Endodermal cell (in vitro differentiated cells): ENCODE data around the gene STXBP1. TPM values are rescaled to one million over a fixed set of nuclear protein-coding genes. Genes with fewer than 3 reads are reported as not detected.

Experiments used
- DNase-seq: peaks from one replicate; pipeline ENCODE4 v3.0.0-alpha.2; 2017
- H3K27ac ChIP-seq: 2 replicates; pipeline ENCODE4 v1.5.1; 2013; ENCODE audit warnings: mild to moderate bottlenecking, low read depth, low read length, moderate library complexity
- H3K27me3 ChIP-seq: 2 replicates; pipeline ENCODE4 v1.6.1; 2013; ENCODE audit warnings: mild to moderate bottlenecking, low read length, moderate library complexity; ENCODE audit not compliant: insufficient read depth, control insufficient read depth, poor library complexity, severe bottlenecking
- H3K36me3 ChIP-seq: 2 replicates; pipeline ENCODE4 v1.7.0; 2013; ENCODE audit warnings: mild to moderate bottlenecking, low read length, moderate library complexity; ENCODE audit not compliant: control insufficient read depth, insufficient read depth
- H3K4me1 ChIP-seq: one replicate; pipeline ENCODE4 v1.7.0; 2013; ENCODE audit warnings: low read length; ENCODE audit not compliant: control insufficient read depth, insufficient read depth
- H3K4me3 ChIP-seq: 2 replicates; pipeline ENCODE4 v1.5.1; 2013; ENCODE audit warnings: mild to moderate bottlenecking, low read length, moderate library complexity
- H3K9ac ChIP-seq: 2 replicates; pipeline ENCODE4 v1.6.1; 2013; ENCODE audit warnings: mild to moderate bottlenecking, low read length, moderate library complexity; ENCODE audit not compliant: poor library complexity, severe bottlenecking; ENCODE audit errors: extremely low read depth
- H3K9me3 ChIP-seq: 2 replicates; pipeline ENCODE4 v1.6.1; 2013; ENCODE audit warnings: mild to moderate bottlenecking, low read length, moderate library complexity; ENCODE audit not compliant: control insufficient read depth
- H3K27ac Mint-ChIP-seq: 2 replicates; pipeline ENCODE4 v1.8.0; 2020; ENCODE audit warnings: mixed read lengths
- H3K27me3 Mint-ChIP-seq: 2 replicates; pipeline ENCODE4 v1.8.0; 2021; ENCODE audit warnings: mild to moderate bottlenecking, mixed read lengths; ENCODE audit not compliant: insufficient read depth
- H3K36me3 Mint-ChIP-seq: 2 replicates; pipeline ENCODE4 v1.8.0; 2020; ENCODE audit warnings: low read depth, mixed read lengths
- H3K4me1 Mint-ChIP-seq: 2 replicates; pipeline ENCODE4 v1.8.0; 2020; ENCODE audit warnings: mixed read lengths
- H3K4me3 Mint-ChIP-seq: 2 replicates; pipeline ENCODE4 v1.8.0; 2020; ENCODE audit warnings: mild to moderate bottlenecking, moderate library complexity, mixed read lengths
- H3K9me3 Mint-ChIP-seq: 2 replicates; pipeline ENCODE4 v1.8.0; 2020; ENCODE audit warnings: mild to moderate bottlenecking, mixed read lengths
- CTCF ChIP-seq: fragments of 200-600 bp; sonication (generic); conservative IDR thresholded peaks from 2 replicates; pipeline ENCODE4 v1.5.0; 2021; ENCODE audit warnings: antibody characterized with exemption, mild to moderate bottlenecking
- WGBS, 2 experiments: methylation state at CpG; one replicate each; pipeline versions ENCODE4 v1.1.5 to v1.1.7; 2013; ENCODE audit warnings: missing lambda C conversion rate in 2 of 2, mixed read lengths in 1 of 2; ENCODE audit not compliant: insufficient coverage in 1 of 2, insufficient read length in 1 of 2; 5-methylcytosine and 5-hydroxymethylcytosine counted together
- total RNA-seq, 2 donors: library from RNA; stranded (reverse); fragmentation: NEBNext Ultra II Directional in 1 of 2; extraction: Animal tissue kit (Norgen Biotek cat#: 25700) in 1 of 2; gene quantifications; 2 replicates in 1 of 2; 3 replicates in 1 of 2; pipeline ENCODE4 v1.2.1, GENCODE V29; 2021

The STXBP1 gene
- total RNA-seq, 2 donors from 2014 or later = 27.8 to 46.8 TPM

- TF ChIP-seq CTCF = no peak
- no peaks in the 10 kb centered on the region for H3K27me3 ChIP-seq
- Mint-ChIP-seq H3K4me3 (no peak overlapping the region), H3K9me3 (no peaks in the 10 kb centered on the region), H3K4me1 (no peaks in the 10 kb centered on the region), H3K27me3 (no peaks in the 10 kb centered on the region), H3K27ac (no peak overlapping the region), H3K36me3 (peaks cover 45% of the 10 kb centered on the region)
- no peak overlapping the region for H3K4me3 ChIP-seq
- WGBS, 2 experiments = 88 to 89% methylated on average over 5 to 6 of the region's 6 CpGs
- no peak overlapping the region for H3K27ac ChIP-seq
- H3K4me1 ChIP-seq = no peaks in the 10 kb centered on the region
- H3K9ac ChIP-seq = no peak overlapping the region
- no peaks in the 10 kb centered on the region for H3K9me3 ChIP-seq
- no peak for DNase-seq
- no peaks in the 10 kb centered on the region for H3K36me3 ChIP-seq
These were observed 74.7 kb downstream of the STXBP1 start for GRCh38 chr9:127686461-127687393.

- no peaks in the 10 kb centered on the region for H3K27me3 Mint-ChIP-seq
- H3K4me3 Mint-ChIP-seq = no peak overlapping the region
- WGBS, 2 experiments = 94 to 97% methylated on average over 10 to 13 of the region's 13 CpGs
- Histone ChIP-seq H3K9ac (no peak overlapping the region), H3K27ac (no peak overlapping the region), H3K36me3 (no peaks in the 10 kb centered on the region), H3K27me3 (no peaks in the 10 kb centered on the region), H3K4me3 (no peak overlapping the region), H3K9me3 (no peaks in the 10 kb centered on the region), H3K4me1 (no peaks in the 10 kb centered on the region)
- no peak for TF ChIP-seq CTCF
- H3K4me1 Mint-ChIP-seq = no peaks in the 10 kb centered on the region
- H3K36me3 Mint-ChIP-seq = peaks cover 27% of the 10 kb centered on the region
- no peaks in the 10 kb centered on the region for H3K9me3 Mint-ChIP-seq
- H3K27ac Mint-ChIP-seq = no peak overlapping the region
- DNase-seq = no peak
These were observed 77.4 kb downstream of the STXBP1 start for GRCh38 chr9:127689329-127690000.

- Histone ChIP-seq H3K9me3 (no peaks in the 10 kb centered on the region), H3K9ac (no peak overlapping the region), H3K4me3 (no peak overlapping the region), H3K27ac (no peak overlapping the region), H3K36me3 (no peaks in the 10 kb centered on the region), H3K27me3 (no peaks in the 10 kb centered on the region), H3K4me1 (no peaks in the 10 kb centered on the region)
- Mint-ChIP-seq H3K27ac (no peak overlapping the region), H3K9me3 (no peaks in the 10 kb centered on the region), H3K4me1 (no peaks in the 10 kb centered on the region), H3K27me3 (no peaks in the 10 kb centered on the region), H3K4me3 (no peak overlapping the region), H3K36me3 (peaks cover 27% of the 10 kb centered on the region)
- TF ChIP-seq CTCF = no peak
- 87 to 97% methylated on average over 8 to 10 of the region's 10 CpGs for WGBS, 2 experiments
- no peak for DNase-seq
These were observed 78.7 kb downstream of the STXBP1 start for GRCh38 chr9:127690735-127691134.
